Measurements from ENCODE around the gene RASA2. TPM values are rescaled to one million over a fixed set of nuclear protein-coding genes. Genes with fewer than 3 reads are reported as not detected.
"Not testable (repeated sequence)": the region's sequence is repeated elsewhere in the genome, so short reads cannot be mapped to it uniquely, and the experiment has no call there.

RASA2 gene
- total RNA-seq, 1 donor from 2014 or later: 15.1 TPM

DNA sequence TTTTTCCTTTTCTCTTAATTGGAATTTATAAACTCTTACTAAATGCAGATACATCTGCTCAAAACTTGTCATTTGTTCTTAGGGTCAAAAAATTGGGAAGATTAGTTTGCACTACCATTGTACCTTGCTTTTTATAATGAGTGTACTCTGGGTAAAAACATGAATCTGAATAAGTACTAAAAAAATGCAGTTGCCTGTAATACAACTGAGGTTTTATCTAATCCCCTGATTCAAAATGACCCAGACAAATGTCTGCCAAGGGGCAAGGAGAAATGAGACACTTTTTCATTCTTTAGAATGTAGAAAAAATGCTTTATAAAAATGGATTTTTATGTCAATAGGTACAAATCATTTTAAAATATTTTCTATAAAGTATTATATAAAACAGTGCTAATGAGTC is 42.4 kb downstream of the RASA2 start:
- no peak for TF ChIP-seq CTCF (conservative IDR thresholded peaks at IDR 0.05; ENCODE audit: low read depth, low read length)
- no peak for DNase-seq (ENCODE audit: low read depth)
- no peak overlapping the region for H3K4me3 ChIP-seq (ENCODE audit: low read depth, low read length)

GRCh38 chr3:141529717-141530414 is 43.0 kb downstream of the RASA2 start:
- no peak for TF ChIP-seq CTCF (conservative IDR thresholded peaks at IDR 0.05; ENCODE audit: low read depth, low read length)
- DNase-seq (ENCODE audit: low read depth): no peak
- no peak overlapping the region for H3K4me3 ChIP-seq (ENCODE audit: low read depth, low read length)

- TF ChIP-seq CTCF (conservative IDR thresholded peaks at IDR 0.05; ENCODE audit: low read depth, low read length): no peak
- no peak overlapping the region for H3K4me3 ChIP-seq (ENCODE audit: low read depth, low read length)
- no peak for DNase-seq (ENCODE audit: low read depth)
Measured at GRCh38 chr3:141530415-141530768, 43.6 kb downstream of the RASA2 start.

GRCh38 chr3:141532609-141533008 is 45.8 kb downstream of the RASA2 start:
- no peak for DNase-seq (ENCODE audit: low read depth)
- TF ChIP-seq CTCF (conservative IDR thresholded peaks at IDR 0.05; ENCODE audit: low read depth, low read length): no peak
- no peak overlapping the region for H3K4me3 ChIP-seq (ENCODE audit: low read depth, low read length)

DNA sequence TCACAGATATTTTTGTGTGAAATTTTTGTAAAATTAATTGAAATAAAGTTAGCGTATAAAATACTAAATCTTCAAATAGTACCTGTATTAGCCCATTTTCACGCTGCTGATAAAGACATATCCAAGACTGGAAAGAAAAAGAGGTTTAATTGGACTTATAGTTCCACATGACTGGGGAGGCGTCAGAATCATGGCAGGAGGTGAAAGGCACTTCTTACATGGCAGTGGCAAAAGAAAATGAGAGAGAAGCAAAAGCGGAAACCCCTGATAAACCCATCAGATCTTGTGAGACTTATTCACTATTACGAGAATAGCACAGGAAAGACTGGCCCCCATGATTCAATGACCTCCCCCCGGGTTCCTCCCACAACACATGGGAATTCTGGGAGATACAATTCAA is 49.2 kb downstream of the RASA2 start:
- DNase-seq (ENCODE audit: low read depth); H3K4me3 ChIP-seq (ENCODE audit: low read depth, low read length): not testable (repeated sequence)

GRCh38 chr3:141537856-141538255 is 51.0 kb downstream of the RASA2 start:
- TF ChIP-seq CTCF (conservative IDR thresholded peaks at IDR 0.05; ENCODE audit: low read depth, low read length): no peak

GRCh38 chr3:141538568-141539240 is 51.9 kb downstream of the RASA2 start:
- no peak for TF ChIP-seq CTCF (conservative IDR thresholded peaks at IDR 0.05; ENCODE audit: low read depth, low read length)
- no peak for DNase-seq (ENCODE audit: low read depth)

More at GRCh38 chr3:141537856-141538255, 51.0 kb downstream of the RASA2 start:
- no peak for DNase-seq (ENCODE audit: low read depth)
- no peak overlapping the region for H3K4me3 ChIP-seq (ENCODE audit: low read depth, low read length)

More at GRCh38 chr3:141538568-141539240, 51.9 kb downstream of the RASA2 start:
- H3K4me3 ChIP-seq (ENCODE audit: low read depth, low read length): no peak overlapping the region
